HepG2 (cell line): ENCODE data around the gene ARID5B. TPM values are rescaled to one million over a fixed set of nuclear protein-coding genes. Genes with fewer than 3 reads are reported as not detected.

Experiments
- ARID4A ChIP-seq: sonication (generic); formaldehyde crosslinking; IDR thresholded peaks from 2 replicates; pipeline ENCODE4 v1.5.0; 2020; ENCODE audit warnings: mild to moderate bottlenecking, missing genetic modification reagents, borderline replicate concordance
- DR1 ChIP-seq: sonication (generic); formaldehyde crosslinking; IDR thresholded peaks from 2 replicates; pipeline ENCODE4 v1.8.0; 2021; ENCODE audit warnings: mild to moderate bottlenecking, missing genetic modification reagents, inconsistent platforms
- FOXP1 ChIP-seq, 2 experiments: fragments of 450-650 bp in 1 of 2; IDR thresholded peaks; 2 replicates each; pipeline ENCODE4 v1.6.1; 2017 to 2018; ENCODE audit warnings: antibody characterized with exemption in 1 of 2
- GFI1 ChIP-seq: sonication (generic); formaldehyde crosslinking; IDR thresholded peaks from 2 replicates; pipeline ENCODE4 v1.5.0; 2020; ENCODE audit warnings: missing genetic modification reagents, mild to moderate bottlenecking, borderline replicate concordance
- KDM5B ChIP-seq: sonication (generic); formaldehyde crosslinking; IDR thresholded peaks from 2 replicates; pipeline ENCODE4 v1.4.0; 2020; ENCODE audit warnings: missing genetic modification reagents, mild to moderate bottlenecking, borderline replicate concordance
- MTA3 ChIP-seq: sonication (generic); formaldehyde crosslinking; IDR thresholded peaks from 2 replicates; pipeline ENCODE4 v1.4.0; 2020; ENCODE audit warnings: missing genetic modification reagents
- RBM39 ChIP-seq: fragments of 200-400 bp; formaldehyde crosslinking; IDR thresholded peaks from one replicate; pipeline ENCODE4 v1.6.1; 2018; ENCODE audit warnings: antibody characterized with exemption, mild to moderate bottlenecking, low read depth, low read length; ENCODE audit not compliant: poor library complexity, severe bottlenecking
- SALL2 ChIP-seq: sonication (generic); formaldehyde crosslinking; IDR thresholded peaks from 2 replicates; pipeline ENCODE4 v1.8.1; 2023; ENCODE audit warnings: mild to moderate bottlenecking, missing genetic modification reagents, inconsistent platforms
- SAP130 ChIP-seq: IDR thresholded peaks from 2 replicates; pipeline ENCODE4 v1.6.1; 2016; ENCODE audit warnings: low read depth
- SOX13 ChIP-seq, 3 experiments: fragments of 450-650 bp in 1 of 3; sonication (generic) in 1 of 3; formaldehyde crosslinking in 1 of 3; IDR thresholded peaks in 2 of 3; conservative IDR thresholded peaks in 1 of 3; 2 replicates each; pipeline versions ENCODE4 v1.5.0 to v1.6.1; 2016 to 2020; ENCODE audit warnings: antibody characterized with exemption in 1 of 3, mild to moderate bottlenecking in 1 of 3, missing compliant biosample characterization in 1 of 3, missing genetic modification reagents in 1 of 3, moderate library complexity in 1 of 3
- ZBTB14 ChIP-seq: sonication (generic); formaldehyde crosslinking; IDR thresholded peaks from 2 replicates; pipeline ENCODE4 v1.4.0; 2020; ENCODE audit warnings: missing genetic modification reagents
- ZFX ChIP-seq: sonication (generic); formaldehyde crosslinking; IDR thresholded peaks from 2 replicates; pipeline ENCODE4 v1.4.0; 2020; ENCODE audit warnings: mild to moderate bottlenecking, low read depth, missing genetic modification reagents, moderate library complexity
- ZNF441 ChIP-seq: sonication (generic); formaldehyde crosslinking; IDR thresholded peaks from 2 replicates; pipeline ENCODE4 v1.7.0; 2021; ENCODE audit warnings: missing genetic modification reagents, borderline replicate concordance
- ZNF615 ChIP-seq: sonication (generic); formaldehyde crosslinking; IDR thresholded peaks from 2 replicates; pipeline ENCODE4 v1.5.0; 2020; ENCODE audit warnings: mild to moderate bottlenecking, missing genetic modification reagents, borderline replicate concordance
- ZNF691 ChIP-seq: sonication (generic); formaldehyde crosslinking; IDR thresholded peaks from 2 replicates; pipeline ENCODE4 v1.4.0; 2020; ENCODE audit warnings: missing genetic modification reagents, low read depth, mild to moderate bottlenecking, borderline replicate concordance
- ZNF746 ChIP-seq: sonication (generic); formaldehyde crosslinking; IDR thresholded peaks from 2 replicates; pipeline ENCODE4 v1.8.0; 2022; ENCODE audit warnings: mild to moderate bottlenecking, missing genetic modification reagents
- ZSCAN5A ChIP-seq: sonication (generic); formaldehyde crosslinking; IDR thresholded peaks from 2 replicates; pipeline ENCODE4 v1.8.0; 2022; ENCODE audit warnings: mild to moderate bottlenecking, missing genetic modification reagents, borderline replicate concordance
- polyA plus RNA-seq, 8 experiments: library from polyadenylated mRNA; depleted of rRNA in 3 of 8; stranded (reverse) in 7 of 8; unstranded in 1 of 8; fragments of >200 nt; fragmentation: Illumina TruSeq in 4 of 8; extraction: Trizol in 4 of 8; gene quantifications; 2 replicates each; pipeline versions ENCODE4 v1.2.1 to v1.2.3, GENCODE V29; 2011 to 2016; ENCODE audit warnings: low read depth in 4 of 8, missing spikeins in 1 of 8, mixed read lengths in 1 of 8; ENCODE audit not compliant: insufficient read depth in 1 of 8
- total RNA-seq, 5 experiments: library from RNA; depleted of rRNA; stranded (reverse); fragments of >200 nt; fragmentation: Illumina TruSeq; extraction: Trizol; gene quantifications; 2 replicates each; pipeline ENCODE4 v1.2.3, GENCODE V29; 2016; ENCODE audit warnings: low read depth in 1 of 5

The ARID5B gene
- total and polyA plus RNA-seq, 2 of the 13 experiments (the other 11 are each of a cell fraction or from before 2014, with no cell fraction given): 6.2 to 21.1 TPM

- TF ChIP-seq SOX13 (IDR thresholded peaks at IDR 0.05): no peak
- TF ChIP-seq SOX13 (CRISPR knock-in tag; conservative IDR thresholded peaks at IDR 0.05 in 1 of 2, IDR thresholded peaks at IDR 0.05 in 1 of 2): no peak
- TF ChIP-seq MTA3: no peak
- peak; percentile 64; the same call in 1 of the 2 replicates for TF ChIP-seq ARID4A (CRISPR knock-in tag)
- peak; percentile 26; the same call in 1 of the 2 replicates for TF ChIP-seq GFI1 (CRISPR knock-in tag)
- TF ChIP-seq FOXP1 (IDR thresholded peaks at IDR 0.05): no peak
- peak; percentile 12; the same call in 1 of the 2 replicates for TF ChIP-seq FOXP1 (CRISPR knock-in tag; IDR thresholded peaks at IDR 0.05)
- no peak for TF ChIP-seq ZNF615
- 0 out of 2 replicates have a peak, but pooled peaks have one; percentile 15 for TF ChIP-seq ZNF691 (CRISPR knock-in tag)
- TF ChIP-seq DR1: no peak
- peak; percentile 84 for TF ChIP-seq SAP130
- TF ChIP-seq ZFX (CRISPR knock-in tag): peak; percentile 31; the same call in 1 of the 2 replicates
- no peak for TF ChIP-seq ZSCAN5A (CRISPR knock-in tag)
- TF ChIP-seq ZNF746 (CRISPR knock-in tag): 0 out of 2 replicates have a peak, but pooled peaks have one; percentile 24
- 0 out of 2 replicates have a peak, but pooled peaks have one; percentile 34 for TF ChIP-seq KDM5B (CRISPR knock-in tag)
- TF ChIP-seq SALL2 (CRISPR knock-in tag): no peak
- TF ChIP-seq RBM39: peak; percentile 41
- peak; percentile 60 for TF ChIP-seq ZBTB14 (CRISPR knock-in tag)
- TF ChIP-seq ZNF441 (CRISPR knock-in tag): no peak; the same call in 1 of the 2 replicates
Observed at GRCh38 chr10:61903221-61903927, 1.9 kb downstream of the ARID5B start (continued).
